ENCODE data around the gene HABP2. TPM values are rescaled to one million over a fixed set of nuclear protein-coding genes. Genes with fewer than 3 reads are reported as not detected.

The HABP2 gene
- total RNA-seq, 1 experiment from 2014 or later: 0.59 TPM

GRCh38 chr10:113566888-113567287 is 14.0 kb downstream of the HABP2 start:
- H3K4me1 Mint-ChIP-seq (ENCODE audit: low read depth, unreplicated experiment): peaks cover 8% of the 10 kb centered on the region
- no peak overlapping the region for H3K27ac Mint-ChIP-seq (ENCODE audit: unreplicated experiment)
- intact Hi-C loops (cut with micrococcal nuclease; ENCODE audit: unreplicated experiment): loop anchor here (10.0 kb wide), 1 partner anchor 122 kb away; no protein-coding TSS in a partner anchor
- no peak for DNase-seq
- BruUV-seq (replicated peaks): no TSS peak
- TF ChIP-seq CTCF (IDR thresholded peaks at IDR 0.05; ENCODE audit: unreplicated experiment): no peak
- H3K27me3 Mint-ChIP-seq (ENCODE audit: unreplicated experiment): peaks cover 49% of the 10 kb centered on the region
- no peaks in the 10 kb centered on the region for H3K36me3 Mint-ChIP-seq (ENCODE audit: insufficient read depth, unreplicated experiment)
- H3K4me3 Mint-ChIP-seq (ENCODE audit: low read depth, unreplicated experiment): no peak overlapping the region
- H3K9me3 Mint-ChIP-seq (ENCODE audit: low read depth, unreplicated experiment): no peaks in the 10 kb centered on the region
- CTCF ChIA-PET: no interaction called here

GRCh38 chr10:113569576-113569975 is 16.7 kb downstream of the HABP2 start:
- Mint-ChIP-seq H3K27ac (ENCODE audit: unreplicated experiment) (no peak overlapping the region), H3K9me3 (ENCODE audit: low read depth, unreplicated experiment) (no peaks in the 10 kb centered on the region), H3K36me3 (ENCODE audit: insufficient read depth, unreplicated experiment) (no peaks in the 10 kb centered on the region), H3K4me3 (ENCODE audit: low read depth, unreplicated experiment) (no peak overlapping the region), H3K27me3 (ENCODE audit: unreplicated experiment) (peaks cover 72% of the 10 kb centered on the region), H3K4me1 (ENCODE audit: low read depth, unreplicated experiment) (no peaks in the 10 kb centered on the region)
- CTCF ChIA-PET: no interaction called here
- no TSS peak for BruUV-seq (replicated peaks)
- TF ChIP-seq CTCF (IDR thresholded peaks at IDR 0.05; ENCODE audit: unreplicated experiment): no peak
- no peak for DNase-seq
- intact Hi-C loops (cut with micrococcal nuclease; ENCODE audit: unreplicated experiment): loop anchor here (10.0 kb wide), 1 partner anchor 125 kb away; no protein-coding TSS in a partner anchor

- H3K4me1 Mint-ChIP-seq (ENCODE audit: low read depth, unreplicated experiment): no peaks in the 10 kb centered on the region
- no TSS peak for BruUV-seq (replicated peaks)
- CTCF ChIA-PET: interaction anchor here (0.8 kb wide), 1 partner anchor 15 kb away, joined by 3 read pairs; no protein-coding TSS in a partner anchor
- H3K27me3 Mint-ChIP-seq (ENCODE audit: unreplicated experiment): peaks cover 71% of the 10 kb centered on the region
- no peak overlapping the region for H3K4me3 Mint-ChIP-seq (ENCODE audit: low read depth, unreplicated experiment)
- intact Hi-C loops (cut with micrococcal nuclease; ENCODE audit: unreplicated experiment): no loop called here
- H3K27ac Mint-ChIP-seq (ENCODE audit: unreplicated experiment): no peak overlapping the region
- no peak for TF ChIP-seq CTCF (IDR thresholded peaks at IDR 0.05; ENCODE audit: unreplicated experiment)
- H3K9me3 Mint-ChIP-seq (ENCODE audit: low read depth, unreplicated experiment): no peaks in the 10 kb centered on the region
- no peak for DNase-seq
- H3K36me3 Mint-ChIP-seq (ENCODE audit: insufficient read depth, unreplicated experiment): no peaks in the 10 kb centered on the region
These were observed 19.9 kb downstream of the HABP2 start for GRCh38 chr10:113572520-113573290.

GRCh38 chr10:113573368-113573767 is 20.5 kb downstream of the HABP2 start:
- CTCF ChIA-PET: interaction anchor here (0.8 kb wide), 1 partner anchor 16 kb away, joined by 3 read pairs; no protein-coding TSS in a partner anchor
- Mint-ChIP-seq H3K4me1 (ENCODE audit: low read depth, unreplicated experiment) (no peaks in the 10 kb centered on the region), H3K36me3 (ENCODE audit: insufficient read depth, unreplicated experiment) (no peaks in the 10 kb centered on the region), H3K4me3 (ENCODE audit: low read depth, unreplicated experiment) (no peak overlapping the region), H3K9me3 (ENCODE audit: low read depth, unreplicated experiment) (no peaks in the 10 kb centered on the region), H3K27ac (ENCODE audit: unreplicated experiment) (no peak overlapping the region), H3K27me3 (ENCODE audit: unreplicated experiment) (peaks cover 64% of the 10 kb centered on the region)
- no peak for DNase-seq
- intact Hi-C loops (cut with micrococcal nuclease; ENCODE audit: unreplicated experiment): no loop called here
- no peak for TF ChIP-seq CTCF (IDR thresholded peaks at IDR 0.05; ENCODE audit: unreplicated experiment)
- no TSS peak for BruUV-seq (replicated peaks)

All from Calu3 (cell line).